HCT116 (cell line): ENCODE measurements around the gene BCL7A. TPM values are rescaled to one million over a fixed set of nuclear protein-coding genes. Genes with fewer than 3 reads are reported as not detected.

Experiments used
- ATAC-seq: fragments of 200-7000 bp; cut with Tn5 transposase; 2 replicates; pipeline ENCODE4 v1.9.1; 2020; ENCODE audit warnings: mild to moderate bottlenecking, moderate library complexity
- BruUV-seq: library from RNA; stranded (reverse); fragments of 400-500 nt; replicated peaks from 2 replicates; lab custom pipeline; 2021; lab: Mats Ljungman, UMichigan
- CTCF ChIA-PET: fragments of 300-600 bp; sonication (Branson Sonifier 250); formaldehyde crosslinking; loops from one replicate; lab custom pipeline; 2021; ENCODE audit warnings: antibody characterized with exemption; lab: Charles Lee
- POLR2A ChIA-PET: fragments of 300-600, 350-600 bp; sonication (Branson Sonifier 250); formaldehyde crosslinking; loops from one replicate; lab custom pipeline; 2021; ENCODE audit warnings: antibody characterized with exemption; lab: Charles Lee
- RAD21 ChIA-PET, 2 experiments: fragments of 300-600 bp; sonication (Branson Sonifier 250); formaldehyde crosslinking; loops; one replicate each; lab custom pipeline; 2023; ENCODE audit warnings: low total read pairs in 2 of 2; ENCODE audit not compliant: uncharacterized antibody in 2 of 2, unreplicated experiment in 2 of 2, low non-redundant PET in 1 of 2; lab: Charles Lee
- DNase-seq: peaks from one replicate; pipeline ENCODE4 v3.0.0-alpha.2; 2010; ENCODE audit warnings: low read depth, low spot score
- H2AFZ ChIP-seq: fragments of 200-600 bp; shearing (Covaris generic), sonication (generic); 2 replicates; pipeline ENCODE4 v1.6.1; 2017; ENCODE audit warnings: low read depth, mixed run types, mixed read lengths, antibody characterized with exemption, low read length; ENCODE audit not compliant: poor library complexity, severe bottlenecking
- H3K27ac ChIP-seq: 2 replicates; pipeline ENCODE4 v1.5.1; 2012; ENCODE audit warnings: low read depth, low read length
- H3K27me3 ChIP-seq: fragments of 200-600 bp; sonication (generic); 2 replicates; pipeline ENCODE4 v1.6.1; 2016; ENCODE audit warnings: mixed run types, low read length, mixed read lengths; ENCODE audit not compliant: insufficient read depth
- H3K36me3 ChIP-seq, 2 experiments: fragments of 200-500 bp in 1 of 2; fragments of 200-600 bp in 1 of 2; sonication (Bioruptor generic) in 1 of 2; sonication (generic) in 1 of 2; 2 replicates each; pipeline versions ENCODE4 v1.5.1 to v1.6.1; 2014 to 2016; ENCODE audit warnings: low read length in 2 of 2, inconsistent platforms in 1 of 2, mixed read lengths in 1 of 2, mixed run types in 1 of 2; ENCODE audit not compliant: insufficient read depth in 2 of 2, control insufficient read depth in 1 of 2
- H3K4me1 ChIP-seq, 2 experiments: fragments of 200-600 bp in 1 of 2; sonication (generic) in 1 of 2; 2 replicates each; pipeline versions ENCODE4 v1.5.1 to v1.6.1; 2012 to 2017; ENCODE audit warnings: low read length in 2 of 2, inconsistent platforms in 1 of 2, mild to moderate bottlenecking in 1 of 2, mixed read lengths in 1 of 2, mixed run types in 1 of 2, moderate library complexity in 1 of 2; ENCODE audit not compliant: insufficient read depth in 2 of 2, control insufficient read depth in 1 of 2
- H3K4me2 ChIP-seq: fragments of 200-600 bp; sonication (generic); 2 replicates; pipeline ENCODE4 v1.6.1; 2017; ENCODE audit warnings: mixed run types, low read length, mixed read lengths
- H3K4me3 ChIP-seq, 2 experiments: fragments of 200-600 bp in 1 of 2; sonication (generic) in 1 of 2; replicated peaks in 1 of 2; 2 replicates each; pipeline ENCODE4 v1.5.1; 2011 to 2016; ENCODE audit warnings: low read length in 2 of 2, control low read depth in 1 of 2, low read depth in 1 of 2, mild to moderate bottlenecking in 1 of 2, mixed read lengths in 1 of 2, mixed run types in 1 of 2
- H3K79me2 ChIP-seq: fragments of 200-600 bp; sonication (generic); 2 replicates; pipeline ENCODE4 v1.6.1; 2017; ENCODE audit warnings: mild to moderate bottlenecking, mixed run types, low read length, moderate library complexity, mixed read lengths; ENCODE audit not compliant: insufficient read depth
- H3K9ac ChIP-seq: fragments of 200-600 bp; sonication (generic); 2 replicates; pipeline ENCODE4 v1.6.1; 2016; ENCODE audit warnings: low read length, mixed read lengths
- H3K9me2 ChIP-seq: fragments of 200-600 bp; sonication (generic), shearing (Covaris generic); 2 replicates; pipeline ENCODE4 v1.6.1; 2017; ENCODE audit warnings: mixed run types, mild to moderate bottlenecking, moderate library complexity; ENCODE audit not compliant: insufficient read depth
- H3K9me3 ChIP-seq, 2 experiments: fragments of 200-500 bp in 1 of 2; fragments of 200-600 bp in 1 of 2; sonication (Bioruptor generic) in 1 of 2; sonication (generic) in 1 of 2; 2 replicates each; pipeline ENCODE4 v1.6.1; 2014 to 2017; ENCODE audit warnings: low read length in 2 of 2, mixed read lengths in 2 of 2, inconsistent platforms in 1 of 2, low read depth in 1 of 2, mild to moderate bottlenecking in 1 of 2, mixed run types in 1 of 2, moderate library complexity in 1 of 2; ENCODE audit not compliant: control insufficient read depth in 1 of 2, insufficient read depth in 1 of 2
- H4K20me1 ChIP-seq: fragments of 200-600 bp; sonication (generic), shearing (Covaris generic); 2 replicates; pipeline ENCODE4 v1.6.1; 2017; ENCODE audit warnings: mixed run types, mild to moderate bottlenecking, moderate library complexity; ENCODE audit not compliant: insufficient read depth
- POLR2AphosphoS5 ChIP-seq: IDR thresholded peaks from 2 replicates; pipeline ENCODE4 v1.6.1; 2011; ENCODE audit warnings: mild to moderate bottlenecking, low read depth, low read length, moderate library complexity
- RAD21 ChIP-seq: IDR thresholded peaks from 2 replicates; pipeline ENCODE4 v1.6.1; 2012; ENCODE audit warnings: low read depth, mild to moderate bottlenecking
- YY1 ChIP-seq: IDR thresholded peaks from 2 replicates; pipeline ENCODE4 v1.6.1; 2011; ENCODE audit warnings: low read length, low read depth, moderate library complexity, mild to moderate bottlenecking; ENCODE audit not compliant: insufficient replicate concordance; ENCODE audit errors: extremely low read depth
- intact Hi-C: fragments of 100-400 bp; cut with micrococcal nuclease; formaldehyde crosslinking; loops from 2 replicates; pipeline ENCODE4 v1.10.0; 2022
- total RNA-seq: library from RNA; stranded (reverse); gene quantifications from one replicate; pipeline ENCODE4 v1.2.1, GENCODE V29; 2021; ENCODE audit not compliant: unreplicated experiment
- TF ChIP-seq, protein P1 (sequence below), 3 experiments: fragments of 200-600 bp in 1 of 3; sonication (generic) in 1 of 3; IDR thresholded peaks in 2 of 3; conservative IDR thresholded peaks in 1 of 3; 2 replicates each; pipeline ENCODE4 v1.5.1; 2012 to 2017; ENCODE audit warnings: low read depth in 2 of 3, low read length in 2 of 3, antibody characterized with exemption in 1 of 3, borderline replicate concordance in 1 of 3, control low read depth in 1 of 3, mild to moderate bottlenecking in 1 of 3, mixed read lengths in 1 of 3, mixed run types in 1 of 3, moderate library complexity in 1 of 3; ENCODE audit not compliant: insufficient read depth in 1 of 3

Gene BCL7A
- total RNA-seq, 1 experiment from 2014 or later = 14.2 TPM

DNA sequence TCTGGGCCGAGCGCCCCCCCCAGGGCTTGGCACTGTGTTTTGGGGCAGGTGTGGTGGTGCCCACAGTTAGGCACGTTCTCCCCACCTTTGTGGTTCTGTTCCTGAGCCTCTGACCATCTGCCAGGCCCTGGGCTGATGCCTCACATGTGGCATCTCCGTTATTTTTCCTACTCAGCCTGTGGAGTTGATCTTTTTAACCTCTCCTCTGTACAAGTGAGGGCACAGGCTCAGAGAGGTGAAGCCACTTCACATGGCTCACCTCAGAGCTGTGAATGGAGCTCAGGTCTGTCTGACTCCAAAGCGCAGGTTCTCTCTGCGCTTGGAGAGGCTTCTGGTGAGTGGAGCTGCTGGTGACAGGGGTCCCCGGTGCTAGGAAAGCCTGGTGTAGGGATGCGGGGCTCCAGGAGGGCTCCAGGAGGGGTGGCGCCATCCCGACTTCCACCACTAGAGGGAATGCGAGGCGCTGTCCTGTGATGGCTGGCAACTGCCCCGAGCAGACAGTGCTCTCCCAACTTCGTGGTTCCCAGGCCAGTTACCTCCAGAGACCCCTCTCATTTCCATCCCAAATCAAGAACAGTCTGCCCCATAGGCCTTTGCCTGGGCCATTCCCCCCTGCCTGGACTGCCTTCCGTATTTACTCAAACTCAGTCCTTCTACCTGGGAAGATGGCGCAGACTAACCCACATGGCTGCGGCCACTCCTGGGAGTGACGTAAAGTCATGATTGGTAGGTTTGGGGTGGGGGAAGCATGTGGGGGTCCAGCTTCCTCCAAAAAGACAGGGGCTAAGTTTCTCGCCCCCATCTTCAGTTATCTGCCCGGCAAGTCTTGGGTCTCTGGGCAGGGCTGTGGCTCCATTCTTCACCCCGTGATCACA, 9.9 kb downstream of the BCL7A start:
- DNase-seq = no peak
- TF ChIP-seq POLR2AphosphoS5 (no peak), RAD21 (peak; percentile 38; the same call in 1 of the 2 replicates), YY1 (peak; percentile 28)
- TF ChIP-seq, protein P1, sequence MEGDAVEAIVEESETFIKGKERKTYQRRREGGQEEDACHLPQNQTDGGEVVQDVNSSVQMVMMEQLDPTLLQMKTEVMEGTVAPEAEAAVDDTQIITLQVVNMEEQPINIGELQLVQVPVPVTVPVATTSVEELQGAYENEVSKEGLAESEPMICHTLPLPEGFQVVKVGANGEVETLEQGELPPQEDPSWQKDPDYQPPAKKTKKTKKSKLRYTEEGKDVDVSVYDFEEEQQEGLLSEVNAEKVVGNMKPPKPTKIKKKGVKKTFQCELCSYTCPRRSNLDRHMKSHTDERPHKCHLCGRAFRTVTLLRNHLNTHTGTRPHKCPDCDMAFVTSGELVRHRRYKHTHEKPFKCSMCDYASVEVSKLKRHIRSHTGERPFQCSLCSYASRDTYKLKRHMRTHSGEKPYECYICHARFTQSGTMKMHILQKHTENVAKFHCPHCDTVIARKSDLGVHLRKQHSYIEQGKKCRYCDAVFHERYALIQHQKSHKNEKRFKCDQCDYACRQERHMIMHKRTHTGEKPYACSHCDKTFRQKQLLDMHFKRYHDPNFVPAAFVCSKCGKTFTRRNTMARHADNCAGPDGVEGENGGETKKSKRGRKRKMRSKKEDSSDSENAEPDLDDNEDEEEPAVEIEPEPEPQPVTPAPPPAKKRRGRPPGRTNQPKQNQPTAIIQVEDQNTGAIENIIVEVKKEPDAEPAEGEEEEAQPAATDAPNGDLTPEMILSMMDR (IDR thresholded peaks at IDR 0.05 in 2 of 3, conservative IDR thresholded peaks at IDR 0.05 in 1 of 3; ENCODE audit: borderline replicate concordance in 1 of 3, insufficient read depth in 1 of 3, low read depth in 2 of 3, low read length in 2 of 3) = peak; percentile 29 to 84 (median 72); a peak in 5 of 6 replicates
- Histone ChIP-seq H3K9ac (no peak overlapping the region), H3K4me1 (peaks cover 4% of the 10 kb centered on the region in 2 experiments; a peak in 2 of 4 replicates), H3K9me2 (no peaks in the 10 kb centered on the region), H3K9me3 (no peaks in the 10 kb centered on the region), H3K4me3 (no peak overlapping the region), H3K36me3 (0 out of 4 replicates have a peak, but pooled peaks cover 0 to 5% of the 10 kb centered on the region in 2 experiments), H3K27ac (no peak overlapping the region), H2AFZ (no peak overlapping the region), H3K79me2 (peaks cover 53% of the 10 kb centered on the region), H3K27me3 (no peaks in the 10 kb centered on the region), H3K4me2 (no peak overlapping the region), H4K20me1 (no peaks in the 10 kb centered on the region)
- CTCF ChIA-PET = interaction anchor here (1.3 kb wide), 1 partner anchor 237 kb away, joined by 3 read pairs; no protein-coding TSS in a partner anchor
- RAD21 ChIA-PET = no interaction called here
- intact Hi-C loops = no loop called here
- peak; percentile 95 for ATAC-seq
- POLR2A ChIA-PET = no interaction called here
- no TSS peak for BruUV-seq
